ENCODE results near the gene SETD7. TPM values are rescaled to one million over a fixed set of nuclear protein-coding genes. Genes with fewer than 3 reads are reported as not detected.

The SETD7 gene
- total RNA-seq, 1 donor from 2014 or later, result 38.0 TPM

GRCh38 chr4:139509727-139510410, 46.1 kb downstream of the SETD7 start:
- DNase-seq (ENCODE audit: low read depth), result peak; percentile 33

GRCh38 chr4:139508581-139509237, 47.3 kb downstream of the SETD7 start:
- no peak for DNase-seq (ENCODE audit: low read depth)

GRCh38 chr4:139506774-139507173, 49.2 kb downstream of the SETD7 start:
- DNase-seq (ENCODE audit: low read depth), result no peak

GRCh38 chr4:139503622-139504166, 52.3 kb downstream of the SETD7 start:
- no peak for DNase-seq (ENCODE audit: low read depth)

GRCh38 chr4:139501927-139502899, 53.8 kb downstream of the SETD7 start:
- DNase-seq (ENCODE audit: low read depth), result no peak

- no peak for DNase-seq (ENCODE audit: low read depth)
Measured at GRCh38 chr4:139501527-139501926, 54.5 kb downstream of the SETD7 start.

- DNase-seq (ENCODE audit: low read depth), result no peak
Measured at GRCh38 chr4:139501117-139501516, 54.9 kb downstream of the SETD7 start.

- no peak for DNase-seq (ENCODE audit: low read depth)
Measured at GRCh38 chr4:139499186-139499585, 56.8 kb downstream of the SETD7 start.

GRCh38 chr4:139493176-139493575, 62.8 kb downstream of the SETD7 start:
- no peak for DNase-seq (ENCODE audit: low read depth)

GRCh38 chr4:139492429-139492828, 63.6 kb downstream of the SETD7 start:
- DNase-seq (ENCODE audit: low read depth), result no peak

- no peak for DNase-seq (ENCODE audit: low read depth)
Measured at GRCh38 chr4:139489638-139490037, 66.4 kb downstream of the SETD7 start.

- DNase-seq (ENCODE audit: low read depth), result no peak
Measured at GRCh38 chr4:139488442-139488841, 67.6 kb downstream of the SETD7 start.

GRCh38 chr4:139484783-139485311, 71.2 kb downstream of the SETD7 start:
- DNase-seq (ENCODE audit: low read depth), result no peak

- no peak for DNase-seq (ENCODE audit: low read depth)
Measured at GRCh38 chr4:139483000-139483399, 73.0 kb downstream of the SETD7 start.

- DNase-seq (ENCODE audit: low read depth), result no peak
Measured at GRCh38 chr4:139481465-139481864, 74.6 kb downstream of the SETD7 start.

GRCh38 chr4:139476363-139476762, 79.7 kb downstream of the SETD7 start:
- no peak for DNase-seq (ENCODE audit: low read depth)

- DNase-seq (ENCODE audit: low read depth), result no peak
Measured at GRCh38 chr4:139472852-139473251, 83.2 kb downstream of the SETD7 start.

GRCh38 chr4:139470997-139471665, 84.9 kb downstream of the SETD7 start:
- no peak for DNase-seq (ENCODE audit: low read depth)

- DNase-seq (ENCODE audit: low read depth), result no peak
Measured at GRCh38 chr4:139470295-139470694, 85.7 kb downstream of the SETD7 start.

- no peak for DNase-seq (ENCODE audit: low read depth)
Measured at GRCh38 chr4:139469869-139470268, 86.2 kb downstream of the SETD7 start.

GRCh38 chr4:139469216-139469615, 86.8 kb downstream of the SETD7 start:
- no peak for DNase-seq (ENCODE audit: low read depth)

Data from renal cortical epithelial cell (primary cell).